Daoy (cell line): ENCODE results near the gene PBXIP1. TPM values are rescaled to one million over a fixed set of nuclear protein-coding genes. Genes with fewer than 3 reads are reported as not detected.

ENCODE experiments used
- DNase-seq: peaks from one replicate; pipeline ENCODE4 v3.0.0-alpha.2; 2015; ENCODE audit warnings: low read depth
- total RNA-seq: library from RNA; depleted of rRNA; stranded (reverse); fragments of >200 nt; shearing (Covaris generic); gene quantifications from 2 replicates; pipeline ENCODE4 v1.2.3, GENCODE V29; 2014

Gene PBXIP1
- total RNA-seq, 1 experiment from 2014 or later, result 10.9 TPM

GRCh38 chr1:154957091-154957657 lies 1.3 kb upstream of the PBXIP1 start:
- no peak for DNase-seq

- DNase-seq, result no peak
Observed at GRCh38 chr1:154956544-154956941, 644 bp upstream of the PBXIP1 start.

- peak; percentile 64 for DNase-seq
Observed at GRCh38 chr1:154955039-154955717, 721 bp downstream of the PBXIP1 start.

- DNase-seq, result no peak
Observed at GRCh38 chr1:154954541-154954940, 1.4 kb downstream of the PBXIP1 start.

GRCh38 chr1:154953611-154954038 lies 2.3 kb downstream of the PBXIP1 start:
- no peak for DNase-seq

- DNase-seq, result no peak
Observed at GRCh38 chr1:154952664-154953063, 3.2 kb downstream of the PBXIP1 start.

- no peak for DNase-seq
Observed at GRCh38 chr1:154951901-154952657, 3.8 kb downstream of the PBXIP1 start.

GRCh38 chr1:154948079-154948478 lies 7.8 kb downstream of the PBXIP1 start:
- no peak for DNase-seq

- no peak for DNase-seq
Observed at GRCh38 chr1:154945962-154946850, 9.7 kb downstream of the PBXIP1 start.

- DNase-seq, result no peak
Observed at GRCh38 chr1:154945160-154945961, 10.5 kb downstream of the PBXIP1 start.

- no peak for DNase-seq
Observed at GRCh38 chr1:154944401-154945159, 11.3 kb downstream of the PBXIP1 start.

- peak; percentile 53 for DNase-seq
Observed at GRCh38 chr1:154943649-154944400, 12.1 kb downstream of the PBXIP1 start.

GRCh38 chr1:154941333-154942013 lies 14.4 kb downstream of the PBXIP1 start:
- no peak for DNase-seq

- DNase-seq, result no peak
Observed at GRCh38 chr1:154940651-154941194, 15.2 kb downstream of the PBXIP1 start.

GRCh38 chr1:154940213-154940560 lies 15.7 kb downstream of the PBXIP1 start:
- no peak for DNase-seq

- no peak for DNase-seq
Observed at GRCh38 chr1:154938604-154939399, 17.1 kb downstream of the PBXIP1 start.

- DNase-seq, result no peak
Observed at GRCh38 chr1:154937988-154938386, 17.9 kb downstream of the PBXIP1 start.
